Prostate gland (tissue), 2 donors: Measurements from ENCODE around the gene MCU. TPM values are rescaled to one million over a fixed set of nuclear protein-coding genes. Genes with fewer than 3 reads are reported as not detected.
A peak's percentile ranks its signal among the peaks of the same experiment; 100 is the strongest.

ENCODE experiments used
- DNase-seq: peaks from one replicate; pipeline ENCODE4 v3.0.0-alpha.2; 2019; ENCODE audit warnings: low spot score
- H3K27ac ChIP-seq, 2 donors: fragments of 200-600 bp; sonication (generic); 2 replicates each; pipeline ENCODE4 v1.5.1; 2017 to 2019
- H3K27me3 ChIP-seq: fragments of 200-600 bp; sonication (generic); replicated peaks from 2 replicates; pipeline ENCODE4 v1.5.1; 2019; ENCODE audit not compliant: insufficient read depth
- H3K36me3 ChIP-seq, 2 donors: fragments of 200-600 bp; sonication (generic); 1 replicate in 1 of 2; 2 replicates in 1 of 2; pipeline versions ENCODE4 v1.5.1 to v1.8.1; 2017 to 2019
- H3K4me1 ChIP-seq: fragments of 200-600 bp; sonication (generic); replicated peaks from 2 replicates; pipeline ENCODE4 v1.5.1; 2019
- H3K4me3 ChIP-seq, 2 donors: fragments of 200-600 bp; sonication (generic); 2 replicates each; pipeline ENCODE4 v1.5.1; 2017 to 2019
- H3K9me3 ChIP-seq: fragments of 200-600 bp; sonication (generic); 2 replicates; pipeline ENCODE4 v1.5.1; 2017
- POLR2A ChIP-seq: fragments of 450-650 bp; IDR thresholded peaks from one replicate; pipeline ENCODE4 v1.6.1; 2016; ENCODE audit warnings: antibody characterized with exemption, mild to moderate bottlenecking
- POLR2AphosphoS5 ChIP-seq: sonication (generic); formaldehyde crosslinking; IDR thresholded peaks from one replicate; pipeline ENCODE4 v1.6.1; 2017; ENCODE audit warnings: antibody characterized with exemption
- WGBS: methylation state at CpG from one replicate; pipeline ENCODE4 v1.1.5; 2018; 5-methylcytosine and 5-hydroxymethylcytosine counted together
- intact Hi-C: fragments of 100-400 bp; cut with DNase I; formaldehyde crosslinking; loops from one replicate; pipeline ENCODE4 v1.14.2; 2022
- total RNA-seq, 2 donors: library from RNA; depleted of rRNA; stranded (reverse); fragments of >200 nt; gene quantifications; one replicate each; pipeline ENCODE4 v1.1.0, GENCODE V29; 2016
- TF ChIP-seq, protein P1 (sequence below), 4 experiments: fragments of 200-600 bp in 2 of 4; fragments of 450-650 bp in 2 of 4; sonication (generic) in 2 of 4; IDR thresholded peaks; 1 replicate in 3 of 4; 2 replicates in 1 of 4; pipeline ENCODE4 v1.5.1; 2016 to 2019; ENCODE audit warnings: antibody characterized with exemption in 4 of 4, mild to moderate bottlenecking in 2 of 4, moderate library complexity in 2 of 4

Gene MCU
- total RNA-seq, 2 donors from 2014 or later = 11.0 to 24.2 TPM

DNA sequence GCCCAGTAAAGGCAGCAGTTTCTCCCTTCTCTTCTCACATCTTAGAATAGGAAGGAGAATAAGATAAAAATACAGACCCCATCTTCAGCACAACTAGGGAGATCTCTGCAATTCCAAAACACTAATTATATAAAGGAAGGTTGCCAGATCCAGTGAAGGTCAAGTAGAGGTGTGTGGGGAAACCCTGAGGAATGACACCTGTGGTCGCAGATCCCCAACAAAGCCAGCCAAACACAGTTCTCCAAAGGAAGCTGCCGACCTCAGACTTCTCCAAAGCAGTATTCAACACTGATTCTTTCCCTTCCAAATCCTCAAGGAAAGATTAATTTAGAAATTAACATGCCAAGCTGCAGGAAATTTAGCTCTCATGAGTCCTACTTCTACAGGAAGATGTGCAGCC is 138.7 kb downstream of the MCU start:
- 74% methylated on average over 2 of the region's 2 CpGs for WGBS
- H3K27me3 ChIP-seq = no peaks in the 10 kb centered on the region
- intact Hi-C loops = no loop called here
- no peak for TF ChIP-seq POLR2AphosphoS5
- TF ChIP-seq POLR2A = no peak
- TF ChIP-seq, protein P1, sequence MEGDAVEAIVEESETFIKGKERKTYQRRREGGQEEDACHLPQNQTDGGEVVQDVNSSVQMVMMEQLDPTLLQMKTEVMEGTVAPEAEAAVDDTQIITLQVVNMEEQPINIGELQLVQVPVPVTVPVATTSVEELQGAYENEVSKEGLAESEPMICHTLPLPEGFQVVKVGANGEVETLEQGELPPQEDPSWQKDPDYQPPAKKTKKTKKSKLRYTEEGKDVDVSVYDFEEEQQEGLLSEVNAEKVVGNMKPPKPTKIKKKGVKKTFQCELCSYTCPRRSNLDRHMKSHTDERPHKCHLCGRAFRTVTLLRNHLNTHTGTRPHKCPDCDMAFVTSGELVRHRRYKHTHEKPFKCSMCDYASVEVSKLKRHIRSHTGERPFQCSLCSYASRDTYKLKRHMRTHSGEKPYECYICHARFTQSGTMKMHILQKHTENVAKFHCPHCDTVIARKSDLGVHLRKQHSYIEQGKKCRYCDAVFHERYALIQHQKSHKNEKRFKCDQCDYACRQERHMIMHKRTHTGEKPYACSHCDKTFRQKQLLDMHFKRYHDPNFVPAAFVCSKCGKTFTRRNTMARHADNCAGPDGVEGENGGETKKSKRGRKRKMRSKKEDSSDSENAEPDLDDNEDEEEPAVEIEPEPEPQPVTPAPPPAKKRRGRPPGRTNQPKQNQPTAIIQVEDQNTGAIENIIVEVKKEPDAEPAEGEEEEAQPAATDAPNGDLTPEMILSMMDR (IDR thresholded peaks at IDR 0.05) = no peak
- no peak for DNase-seq
- no peaks in the 10 kb centered on the region for H3K4me1 ChIP-seq
- no peak overlapping the region for H3K4me3 ChIP-seq
- H3K9me3 ChIP-seq = no peaks in the 10 kb centered on the region
- H3K36me3 ChIP-seq = no peaks in the 10 kb centered on the region
- H3K27ac ChIP-seq = no peak overlapping the region

DNA sequence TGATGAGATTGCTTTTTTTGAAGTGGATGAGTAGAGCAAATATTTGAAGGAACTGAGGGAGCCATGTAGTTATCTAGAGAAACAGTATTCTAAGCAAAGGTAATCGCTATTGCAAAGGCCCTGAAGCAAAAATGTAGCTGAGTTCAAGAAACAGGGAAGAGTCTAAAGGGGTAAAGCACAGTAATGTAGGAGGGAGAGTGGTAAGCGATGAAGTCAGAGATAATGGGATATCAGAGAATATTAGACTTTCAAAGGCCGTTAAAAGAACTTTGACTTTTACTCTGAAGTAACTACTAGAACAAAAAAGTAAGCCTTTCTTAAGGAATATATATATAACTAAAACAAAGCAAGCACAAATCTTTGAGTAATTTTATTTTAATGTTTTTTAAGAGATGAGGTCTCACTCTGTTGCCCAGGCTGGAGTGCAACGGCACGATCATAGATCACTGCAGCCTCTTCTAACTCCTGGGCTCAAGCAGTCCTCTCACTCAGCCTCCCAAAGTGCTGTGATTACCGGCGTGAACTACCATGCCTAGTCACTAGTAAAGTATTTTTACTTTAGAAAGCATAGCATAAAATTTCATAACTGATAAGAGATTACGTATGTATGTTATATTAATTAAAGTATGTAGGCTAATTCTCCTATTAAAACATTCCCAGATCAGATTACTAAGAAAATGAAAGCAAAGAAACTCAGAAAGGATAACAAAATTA is 139.9 kb downstream of the MCU start:
- H3K27me3 ChIP-seq = no peaks in the 10 kb centered on the region
- no peaks in the 10 kb centered on the region for H3K4me1 ChIP-seq
- WGBS = 78% methylated on average over 8 of the region's 8 CpGs
- intact Hi-C loops = no loop called here
- TF ChIP-seq POLR2A (no peak), POLR2AphosphoS5 (no peak)
- TF ChIP-seq, protein P1 (IDR thresholded peaks at IDR 0.05) = no peak
- H3K27ac ChIP-seq = no peak overlapping the region
- no peaks in the 10 kb centered on the region for H3K9me3 ChIP-seq
- H3K36me3 ChIP-seq = no peaks in the 10 kb centered on the region
- no peak for DNase-seq
- H3K4me3 ChIP-seq = no peak overlapping the region

DNA sequence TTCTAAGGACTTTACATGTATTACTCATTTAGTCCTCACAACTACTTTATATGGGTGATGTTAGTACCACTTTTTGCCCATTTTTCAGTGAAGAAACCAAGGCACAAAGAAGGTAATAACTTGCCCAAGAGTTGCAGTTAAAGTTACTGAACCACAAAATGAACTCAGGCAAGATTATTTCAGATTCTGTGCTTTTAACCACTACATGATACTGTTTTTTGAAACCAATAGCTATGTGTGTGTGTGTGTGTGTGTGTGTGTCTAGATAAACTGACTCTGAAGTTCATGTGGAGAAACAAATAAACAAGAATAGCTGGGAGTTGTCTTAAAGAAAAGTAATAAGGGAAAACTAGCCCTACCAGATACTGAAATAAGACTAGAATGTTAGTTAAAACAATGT is 140.8 kb downstream of the MCU start:
- no peaks in the 10 kb centered on the region for H3K9me3 ChIP-seq
- no peak for DNase-seq
- no peak overlapping the region for H3K4me3 ChIP-seq
- H3K4me1 ChIP-seq = no peaks in the 10 kb centered on the region
- H3K36me3 ChIP-seq = no peaks in the 10 kb centered on the region
- intact Hi-C loops = no loop called here
- TF ChIP-seq POLR2AphosphoS5 = no peak
- TF ChIP-seq, protein P1 (IDR thresholded peaks at IDR 0.05) = no peak
- no peak for TF ChIP-seq POLR2A
- H3K27me3 ChIP-seq = no peaks in the 10 kb centered on the region
- no peak overlapping the region for H3K27ac ChIP-seq

DNA sequence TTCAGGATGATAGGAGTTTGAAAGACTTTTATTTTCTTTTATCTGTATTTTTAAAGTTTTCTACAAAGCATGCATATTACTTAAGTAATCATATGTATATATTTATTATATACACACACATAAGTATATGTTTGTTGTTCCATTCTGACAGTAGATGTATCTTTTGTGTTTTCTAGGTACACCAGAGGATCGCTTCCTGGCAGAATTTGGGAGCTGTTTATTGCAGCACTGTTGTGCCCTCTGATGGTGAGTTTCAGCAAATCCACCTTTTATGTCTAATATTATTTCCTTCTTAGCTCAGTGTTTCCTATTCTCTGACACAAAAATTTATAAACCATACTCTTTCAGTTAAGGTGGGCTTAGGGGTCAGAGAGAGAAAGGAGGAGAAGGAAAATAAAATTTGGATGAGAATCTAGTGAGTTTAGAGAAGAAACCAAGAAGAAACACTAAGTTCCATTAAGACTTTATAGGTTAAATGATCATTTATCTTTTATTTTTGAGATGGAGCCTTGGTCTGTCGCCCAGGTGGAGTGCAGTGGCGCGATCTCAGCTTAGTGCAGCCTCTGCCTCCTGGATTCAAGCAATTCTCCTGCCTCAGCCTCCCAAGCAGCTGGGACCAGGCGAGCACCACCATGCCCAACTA is 142.4 kb downstream of the MCU start:
- DNase-seq = peak; percentile 43
- no peak overlapping the region for H3K27ac ChIP-seq
- WGBS = 72% methylated on average over 5 of the region's 5 CpGs

More for the DNA sequence above, 142.4 kb downstream of the MCU start:
- no peak for TF ChIP-seq POLR2A
- TF ChIP-seq, protein P1 (IDR thresholded peaks at IDR 0.05) = peak in 3 of 4 experiments; percentile 50 to 76 (median 75)
- TF ChIP-seq POLR2AphosphoS5 = peak; percentile 49
- no peaks in the 10 kb centered on the region for H3K36me3 ChIP-seq
- no peaks in the 10 kb centered on the region for H3K9me3 ChIP-seq
- H3K27me3 ChIP-seq = no peaks in the 10 kb centered on the region
- H3K4me1 ChIP-seq = no peaks in the 10 kb centered on the region
- no peak overlapping the region for H3K4me3 ChIP-seq
- intact Hi-C loops = loop anchor here (2.0 kb wide), 2 partner anchors 140 to 470 kb away; no protein-coding TSS in a partner anchor
